Activated naive CD4-positive, alpha-beta T cell treated with anti-CD3 and anti-CD28 coated beads, Interleukin-2, amount 50 U/mL, for 16 hours (primary cell): ENCODE measurements around the gene LKAAEAR1.

ENCODE experiments used
- DNase-seq: peaks from one replicate; pipeline ENCODE4 v3.0.0-alpha.2; 2020

Gene LKAAEAR1

GRCh38 chr20:64077541-64077875 lies 6.7 kb downstream of the LKAAEAR1 start:
- no peak for DNase-seq

- DNase-seq = peak; percentile 30
These were observed 7.1 kb downstream of the LKAAEAR1 start for GRCh38 chr20:64077094-64077493.

- no peak for DNase-seq
These were observed 7.9 kb downstream of the LKAAEAR1 start for GRCh38 chr20:64076061-64076997.

GRCh38 chr20:64075556-64075955 lies 8.6 kb downstream of the LKAAEAR1 start:
- no peak for DNase-seq

GRCh38 chr20:64074963-64075362 lies 9.2 kb downstream of the LKAAEAR1 start:
- no peak for DNase-seq

- no peak for DNase-seq
These were observed 9.9 kb downstream of the LKAAEAR1 start for GRCh38 chr20:64074184-64074789.

GRCh38 chr20:64073476-64074183 lies 10.6 kb downstream of the LKAAEAR1 start:
- DNase-seq = no peak

GRCh38 chr20:64072498-64073063 lies 11.6 kb downstream of the LKAAEAR1 start:
- no peak for DNase-seq

- no peak for DNase-seq
These were observed 12.6 kb downstream of the LKAAEAR1 start for GRCh38 chr20:64071341-64072332.

GRCh38 chr20:64070244-64070993 lies 13.8 kb downstream of the LKAAEAR1 start:
- DNase-seq = no peak

GRCh38 chr20:64069614-64070243 lies 14.5 kb downstream of the LKAAEAR1 start:
- DNase-seq = no peak

- no peak for DNase-seq
These were observed 15.0 kb downstream of the LKAAEAR1 start for GRCh38 chr20:64069209-64069613.

GRCh38 chr20:64068386-64069208 lies 15.6 kb downstream of the LKAAEAR1 start:
- DNase-seq = no peak

- DNase-seq = no peak
These were observed 16.4 kb downstream of the LKAAEAR1 start for GRCh38 chr20:64067733-64068307.

GRCh38 chr20:64067005-64067632 lies 17.1 kb downstream of the LKAAEAR1 start:
- no peak for DNase-seq

GRCh38 chr20:64065974-64066343 lies 18.2 kb downstream of the LKAAEAR1 start:
- no peak for DNase-seq

- no peak for DNase-seq
These were observed 18.9 kb downstream of the LKAAEAR1 start for GRCh38 chr20:64065062-64065973.

GRCh38 chr20:64064145-64064698 lies 20.0 kb downstream of the LKAAEAR1 start:
- DNase-seq = no peak
